Uterus (tissue), 4 donors: ENCODE data around the gene YBX2. TPM values are rescaled to one million over a fixed set of nuclear protein-coding genes. Genes with fewer than 3 reads are reported as not detected.
A peak's percentile ranks its signal among the peaks of the same experiment; 100 is the strongest.

Source experiments
- DNase-seq, 2 donors: peaks; one replicate each; pipeline ENCODE4 v3.0.0-alpha.2; 2019 to 2020
- H3K27ac ChIP-seq, 2 donors: fragments of 200-600 bp; sonication (generic); 1 replicate in 1 of 2; 2 replicates in 1 of 2; pipeline ENCODE4 v1.5.1; 2016 to 2018
- H3K27me3 ChIP-seq, 2 donors: fragments of 200-600 bp; sonication (generic); one replicate each; pipeline ENCODE4 v1.5.1; 2018 to 2019; ENCODE audit warnings: control low read depth in 1 of 2
- H3K36me3 ChIP-seq, 2 donors: fragments of 200-600 bp; sonication (generic); one replicate each; pipeline ENCODE4 v1.5.1; 2019; ENCODE audit warnings: control low read depth in 1 of 2
- H3K4me1 ChIP-seq, 2 donors: fragments of 200-600 bp; sonication (generic); one replicate each; pipeline ENCODE4 v1.5.1; 2018 to 2019; ENCODE audit warnings: control low read depth in 1 of 2
- H3K4me3 ChIP-seq, 2 donors: fragments of 200-600 bp; sonication (generic); 1 replicate in 1 of 2; 2 replicates in 1 of 2; pipeline ENCODE4 v1.5.1; 2018 to 2019; ENCODE audit warnings: mild to moderate bottlenecking in 1 of 2
- H3K9me3 ChIP-seq, 2 donors: fragments of 200-600 bp; sonication (generic); one replicate each; pipeline ENCODE4 v1.5.1; 2019; ENCODE audit warnings: control low read depth in 1 of 2
- POLR2A ChIP-seq, 2 donors: fragments of 450-650 bp; IDR thresholded peaks; one replicate each; pipeline ENCODE4 v1.6.1; 2016; ENCODE audit warnings: antibody characterized with exemption in 2 of 2, mild to moderate bottlenecking in 1 of 2, moderate library complexity in 1 of 2
- intact Hi-C: fragments of 100-400 bp; cut with DNase I; formaldehyde crosslinking; loops from one replicate; pipeline ENCODE4 v1.15.1; 2023; ENCODE audit warnings: low total_unique reads
- total RNA-seq, 4 donors: library from RNA; depleted of rRNA in 3 of 4; stranded (reverse); fragments of >200 nt in 3 of 4; gene quantifications; one replicate each; pipeline versions ENCODE4 v1.1.0 to v1.2.4, GENCODE V29; 2014 to 2023
- TF ChIP-seq, protein P1 (sequence below), 4 experiments: fragments of 200-600 bp in 2 of 4; fragments of 450-650 bp in 2 of 4; sonication (generic) in 2 of 4; IDR thresholded peaks; one replicate each; pipeline ENCODE4 v1.5.1; 2016 to 2019; ENCODE audit warnings: antibody characterized with exemption in 4 of 4, mild to moderate bottlenecking in 2 of 4, moderate library complexity in 1 of 4
- donor health status: DM: yes; HTN: yes; CAD: no.

Gene YBX2
- total RNA-seq, 4 donors from 2014 or later: 2.4 to 4.4 TPM; not detected in 2

DNA sequence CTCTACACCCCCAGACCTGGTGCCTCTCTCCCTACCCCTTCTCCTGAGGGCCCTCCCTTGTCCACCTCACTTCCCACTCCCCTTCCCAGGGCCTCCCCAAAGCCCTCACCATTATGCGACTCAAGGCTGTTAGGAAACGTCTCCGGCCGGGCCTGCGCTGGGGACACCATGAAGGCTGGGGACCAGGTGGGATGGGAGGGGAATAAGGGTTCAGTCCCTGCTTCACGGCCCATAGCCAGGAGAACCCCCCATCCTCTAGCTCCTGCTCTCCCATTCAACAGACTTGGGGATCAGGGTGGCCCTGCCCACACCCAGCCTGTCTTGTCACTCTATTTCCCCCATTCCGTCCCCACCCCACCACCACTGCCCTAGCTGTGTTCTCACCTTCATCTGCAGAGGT, 32.6 kb upstream of the YBX2 start:
- Histone ChIP-seq H3K4me3 (no peak overlapping the region), H3K9me3 (no peaks in the 10 kb centered on the region), H3K27ac (no peak overlapping the region), H3K27me3 (no peaks in the 10 kb centered on the region), H3K36me3 (no peaks in the 10 kb centered on the region), H3K4me1 (no peaks in the 10 kb centered on the region)
- TF ChIP-seq, protein P1, sequence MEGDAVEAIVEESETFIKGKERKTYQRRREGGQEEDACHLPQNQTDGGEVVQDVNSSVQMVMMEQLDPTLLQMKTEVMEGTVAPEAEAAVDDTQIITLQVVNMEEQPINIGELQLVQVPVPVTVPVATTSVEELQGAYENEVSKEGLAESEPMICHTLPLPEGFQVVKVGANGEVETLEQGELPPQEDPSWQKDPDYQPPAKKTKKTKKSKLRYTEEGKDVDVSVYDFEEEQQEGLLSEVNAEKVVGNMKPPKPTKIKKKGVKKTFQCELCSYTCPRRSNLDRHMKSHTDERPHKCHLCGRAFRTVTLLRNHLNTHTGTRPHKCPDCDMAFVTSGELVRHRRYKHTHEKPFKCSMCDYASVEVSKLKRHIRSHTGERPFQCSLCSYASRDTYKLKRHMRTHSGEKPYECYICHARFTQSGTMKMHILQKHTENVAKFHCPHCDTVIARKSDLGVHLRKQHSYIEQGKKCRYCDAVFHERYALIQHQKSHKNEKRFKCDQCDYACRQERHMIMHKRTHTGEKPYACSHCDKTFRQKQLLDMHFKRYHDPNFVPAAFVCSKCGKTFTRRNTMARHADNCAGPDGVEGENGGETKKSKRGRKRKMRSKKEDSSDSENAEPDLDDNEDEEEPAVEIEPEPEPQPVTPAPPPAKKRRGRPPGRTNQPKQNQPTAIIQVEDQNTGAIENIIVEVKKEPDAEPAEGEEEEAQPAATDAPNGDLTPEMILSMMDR (IDR thresholded peaks at IDR 0.05): no peak
- no peak for TF ChIP-seq POLR2A (IDR thresholded peaks at IDR 0.05)
- no peak for DNase-seq
- intact Hi-C loops: no loop called here

DNA sequence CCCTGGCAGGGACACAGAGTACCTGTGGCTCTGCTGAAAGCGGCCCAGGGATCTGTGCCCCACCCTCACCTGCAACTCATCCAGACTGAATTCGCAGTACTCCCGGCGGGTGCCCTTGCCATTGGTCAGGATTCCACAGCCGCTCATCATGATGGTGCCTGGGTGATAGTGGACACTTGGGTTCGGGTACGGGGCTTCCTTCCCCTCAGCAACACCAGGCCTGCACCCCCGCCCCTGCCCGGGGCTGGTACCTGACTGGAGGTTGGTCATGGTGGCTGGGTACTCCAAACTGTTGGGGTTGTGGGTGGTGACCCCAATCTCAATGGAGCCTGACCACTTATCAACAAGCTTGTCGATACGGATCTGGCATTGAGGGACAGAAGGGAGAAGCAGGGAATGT, 31.7 kb upstream of the YBX2 start:
- intact Hi-C loops: no loop called here
- no peaks in the 10 kb centered on the region for H3K36me3 ChIP-seq
- no peaks in the 10 kb centered on the region for H3K27me3 ChIP-seq
- no peak overlapping the region for H3K27ac ChIP-seq
- H3K4me3 ChIP-seq: no peak overlapping the region
- DNase-seq: no peak
- no peaks in the 10 kb centered on the region for H3K9me3 ChIP-seq
- no peaks in the 10 kb centered on the region for H3K4me1 ChIP-seq
- no peak for TF ChIP-seq POLR2A (IDR thresholded peaks at IDR 0.05)
- TF ChIP-seq, protein P1 (IDR thresholded peaks at IDR 0.05): no peak

DNA sequence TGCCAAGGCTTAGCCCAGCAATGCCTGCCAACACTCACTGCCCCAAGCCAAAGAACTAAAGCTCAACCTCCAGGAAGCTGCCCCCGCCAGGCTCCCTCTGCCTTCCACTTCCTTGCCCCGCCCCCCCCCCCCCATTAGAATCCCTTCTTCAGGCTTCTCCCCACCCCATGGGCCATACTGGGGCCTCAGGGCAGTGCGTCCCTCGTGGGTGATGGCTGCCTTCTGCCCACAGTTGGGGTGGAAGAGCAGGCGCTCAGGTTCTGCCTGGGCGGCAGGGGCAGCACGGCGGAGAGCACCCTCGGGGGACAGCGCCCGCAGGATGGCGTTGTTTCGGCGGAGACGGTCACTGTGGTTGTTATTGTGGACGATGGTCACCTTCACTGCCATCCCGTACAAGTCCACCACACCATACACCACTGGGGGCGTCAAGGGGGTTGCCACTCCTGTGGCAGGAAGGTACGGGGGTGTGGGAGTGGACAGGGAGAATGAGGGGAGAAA, 30.6 kb upstream of the YBX2 start:
- H3K4me1 ChIP-seq: no peaks in the 10 kb centered on the region
- intact Hi-C loops: no loop called here
- H3K9me3 ChIP-seq: no peaks in the 10 kb centered on the region
- no peak for DNase-seq
- no peak for TF ChIP-seq POLR2A (IDR thresholded peaks at IDR 0.05)
- TF ChIP-seq, protein P1 (IDR thresholded peaks at IDR 0.05): no peak
- no peak overlapping the region for H3K4me3 ChIP-seq
- H3K27me3 ChIP-seq: no peaks in the 10 kb centered on the region
- no peak overlapping the region for H3K27ac ChIP-seq
- no peaks in the 10 kb centered on the region for H3K36me3 ChIP-seq

DNA sequence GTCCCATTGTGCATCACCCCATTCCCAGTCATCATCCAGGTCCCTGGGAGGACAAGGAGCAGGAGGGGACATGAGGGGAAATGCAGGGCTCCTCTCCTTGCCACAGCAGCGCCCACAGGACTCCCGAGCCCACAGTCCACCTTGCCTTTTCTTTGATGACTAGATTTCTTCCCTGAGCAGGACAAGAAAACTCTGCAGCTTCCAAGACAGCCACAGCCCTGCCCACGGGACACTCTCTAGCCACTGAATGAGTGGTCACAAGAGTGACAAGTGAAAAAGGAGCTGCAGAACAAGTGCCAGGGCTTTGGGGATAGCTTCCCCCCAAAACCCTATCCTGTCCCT, 30.0 kb upstream of the YBX2 start:
- H3K4me3 ChIP-seq: no peak overlapping the region
- H3K9me3 ChIP-seq: no peaks in the 10 kb centered on the region
- no peaks in the 10 kb centered on the region for H3K27me3 ChIP-seq
- TF ChIP-seq, protein P1 (IDR thresholded peaks at IDR 0.05): no peak
- no peak for TF ChIP-seq POLR2A (IDR thresholded peaks at IDR 0.05)
- H3K27ac ChIP-seq: no peak overlapping the region
- intact Hi-C loops: no loop called here
- H3K4me1 ChIP-seq: no peaks in the 10 kb centered on the region
- no peaks in the 10 kb centered on the region for H3K36me3 ChIP-seq
- DNase-seq: no peak

DNA sequence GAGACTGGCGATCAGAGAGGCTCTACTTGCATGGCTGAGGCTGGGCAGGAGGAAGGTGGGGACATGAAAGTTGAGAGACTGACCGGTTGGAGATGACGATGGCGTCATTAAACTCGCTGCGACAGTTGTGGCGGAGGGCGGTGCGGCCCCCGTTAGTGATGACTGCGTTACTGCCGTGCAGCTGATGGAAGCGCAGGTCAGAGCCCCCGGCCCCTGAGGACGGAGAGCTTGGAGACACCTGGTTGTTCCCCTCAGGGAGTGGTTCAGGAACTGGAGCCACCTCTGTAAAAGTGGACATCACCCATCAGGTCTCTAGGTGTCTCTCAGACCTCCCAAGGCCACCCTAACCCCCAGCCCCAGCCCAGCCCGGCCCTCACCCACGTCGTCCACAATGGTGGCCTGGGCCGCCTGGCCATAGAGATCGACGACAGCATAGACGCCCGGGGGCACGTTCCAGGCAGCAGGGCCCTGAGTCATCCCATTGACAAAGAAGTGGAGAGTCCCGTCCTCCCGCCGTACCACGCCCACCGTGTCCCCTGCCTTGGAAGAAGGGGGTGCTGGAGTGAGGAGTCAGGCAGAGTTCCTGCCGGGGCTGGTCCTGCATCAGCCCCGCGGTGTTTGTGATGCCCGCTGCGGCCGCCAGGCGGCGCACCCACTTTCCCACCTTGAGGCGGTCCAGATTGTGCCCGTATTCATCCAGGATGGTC, 29.4 kb upstream of the YBX2 start:
- TF ChIP-seq POLR2A (IDR thresholded peaks at IDR 0.05): no peak
- TF ChIP-seq, protein P1 (IDR thresholded peaks at IDR 0.05): peak; percentile 56 to 75 (median 66)
- intact Hi-C loops: no loop called here
- peak in 1 of 2 donors; percentile 58 for DNase-seq
- H3K36me3 ChIP-seq: no peaks in the 10 kb centered on the region
- no peaks in the 10 kb centered on the region for H3K9me3 ChIP-seq
- H3K4me1 ChIP-seq: no peaks in the 10 kb centered on the region
- no peaks in the 10 kb centered on the region for H3K27me3 ChIP-seq
- H3K27ac ChIP-seq: no peak overlapping the region
- H3K4me3 ChIP-seq: no peak overlapping the region
